CD14-positive monocyte (primary cell): ENCODE data around the gene TMEM132D. TPM values are rescaled to one million over a fixed set of nuclear protein-coding genes. Genes with fewer than 3 reads are reported as not detected.

Source experiments
- DNase-seq, 3 donors: peaks; one replicate each; pipeline ENCODE4 v3.0.0-alpha.2; 2011 to 2022
- H2AFZ ChIP-seq: 2 replicates; pipeline ENCODE4 v1.6.0; 2012; ENCODE audit warnings: mild to moderate bottlenecking, low read depth, low read length, inconsistent platforms; ENCODE audit not compliant: insufficient read depth, poor library complexity, severe bottlenecking
- H3K27ac ChIP-seq, 2 donors: 1 replicate in 1 of 2; 2 replicates in 1 of 2; pipeline ENCODE4 v1.5.1; 2012 to 2013; ENCODE audit warnings: low read length in 2 of 2, control low read depth in 1 of 2, inconsistent platforms in 1 of 2, low read depth in 1 of 2, mild to moderate bottlenecking in 1 of 2
- H3K27me3 ChIP-seq, 2 donors: one replicate each; pipeline versions ENCODE4 v1.6.0 to v1.6.1; 2011 to 2013; ENCODE audit warnings: low read length in 2 of 2; ENCODE audit not compliant: control insufficient read depth in 2 of 2, insufficient read depth in 2 of 2
- H3K36me3 ChIP-seq, 2 donors: replicated peaks in 1 of 2; 1 replicate in 1 of 2; 2 replicates in 1 of 2; pipeline versions ENCODE4 v1.5.1 to v1.6.1; 2012 to 2013; ENCODE audit warnings: low read length in 2 of 2, control low read depth in 1 of 2, inconsistent platforms in 1 of 2, mild to moderate bottlenecking in 1 of 2; ENCODE audit not compliant: insufficient read depth in 2 of 2, control insufficient read depth in 1 of 2
- H3K4me1 ChIP-seq, 2 donors: 1 replicate in 1 of 2; 2 replicates in 1 of 2; pipeline versions ENCODE4 v1.5.1 to v1.6.1; 2012 to 2013; ENCODE audit warnings: low read length in 2 of 2, control low read depth in 1 of 2, inconsistent platforms in 1 of 2, mild to moderate bottlenecking in 1 of 2, moderate library complexity in 1 of 2; ENCODE audit not compliant: insufficient read depth in 2 of 2, control insufficient read depth in 1 of 2
- H3K4me2 ChIP-seq: replicated peaks from 2 replicates; pipeline ENCODE3; 2012; ENCODE audit warnings: low read length, moderate library complexity, mild to moderate bottlenecking; ENCODE audit not compliant: poor library complexity, severe bottlenecking; ENCODE audit errors: extremely low read depth
- H3K4me3 ChIP-seq, 3 experiments: fragments of 200-600 bp in 1 of 3; sonication (generic) in 1 of 3; replicated peaks in 1 of 3; 1 replicate in 2 of 3; 2 replicates in 1 of 3; pipeline ENCODE4 v1.5.1; 2011 to 2013; ENCODE audit warnings: low read length in 3 of 3, mild to moderate bottlenecking in 3 of 3, control low read depth in 2 of 3, low read depth in 2 of 3, inconsistent platforms in 1 of 3, moderate library complexity in 1 of 3
- H3K79me2 ChIP-seq: 2 replicates; pipeline ENCODE4 v1.6.0; 2012; ENCODE audit warnings: mild to moderate bottlenecking, control low read depth, inconsistent platforms, low read length, moderate library complexity; ENCODE audit not compliant: insufficient read depth
- H3K9ac ChIP-seq: 2 replicates; pipeline ENCODE4 v1.6.0; 2017; ENCODE audit warnings: low read length, mild to moderate bottlenecking; ENCODE audit not compliant: insufficient read depth, poor library complexity, severe bottlenecking
- H3K9me3 ChIP-seq, 2 donors: replicated peaks in 1 of 2; 1 replicate in 1 of 2; 2 replicates in 1 of 2; pipeline versions ENCODE4 v1.5.1 to v1.6.1; 2012 to 2013; ENCODE audit warnings: low read length in 2 of 2, control low read depth in 1 of 2; ENCODE audit not compliant: control insufficient read depth in 1 of 2, insufficient read depth in 1 of 2
- H4K20me1 ChIP-seq: 2 replicates; pipeline ENCODE4 v1.6.0; 2012; ENCODE audit warnings: mild to moderate bottlenecking, low read length, control low read depth, moderate library complexity; ENCODE audit not compliant: insufficient read depth
- H3K27ac Mint-ChIP-seq, 7 donors: one replicate each; pipeline ENCODE4 v1.8.0; 2020; ENCODE audit warnings: mild to moderate bottlenecking in 7 of 7, mixed read lengths in 7 of 7, moderate library complexity in 6 of 7, inconsistent platforms in 2 of 7
- H3K27me3 Mint-ChIP-seq, 3 donors: one replicate each; pipeline ENCODE4 v1.8.0; 2021 to 2022; ENCODE audit warnings: low read depth in 3 of 3, mild to moderate bottlenecking in 3 of 3, mixed read lengths in 3 of 3, moderate library complexity in 3 of 3, inconsistent platforms in 1 of 3
- H3K36me3 Mint-ChIP-seq, 2 donors: one replicate each; pipeline ENCODE4 v1.8.0; 2020; ENCODE audit warnings: mixed read lengths in 2 of 2, inconsistent platforms in 1 of 2, mild to moderate bottlenecking in 1 of 2
- H3K4me1 Mint-ChIP-seq: one replicate; pipeline ENCODE4 v1.8.0; 2020; ENCODE audit warnings: mild to moderate bottlenecking, mixed read lengths
- H3K4me3 Mint-ChIP-seq, 2 donors: one replicate each; pipeline ENCODE4 v1.8.0; 2020; ENCODE audit warnings: mild to moderate bottlenecking in 2 of 2, mixed read lengths in 2 of 2, moderate library complexity in 1 of 2
- H3K9me3 Mint-ChIP-seq, 7 donors: one replicate each; pipeline ENCODE4 v1.8.0; 2020 to 2022; ENCODE audit warnings: mixed read lengths in 7 of 7, mild to moderate bottlenecking in 6 of 7, moderate library complexity in 6 of 7, inconsistent platforms in 2 of 7
- CTCF ChIP-seq: fragments of 200-600 bp; IDR thresholded peaks from one replicate; pipeline ENCODE4 v1.8.0; 2022; ENCODE audit warnings: antibody characterized with exemption, mild to moderate bottlenecking
- WGBS: methylation state at CpG from one replicate; pipeline ENCODE4 v1.1.5; 2013; ENCODE audit warnings: missing lambda C conversion rate; ENCODE audit not compliant: insufficient coverage; 5-methylcytosine and 5-hydroxymethylcytosine counted together
- intact Hi-C, 2 donors: fragments of 100-400 bp; cut with micrococcal nuclease; formaldehyde crosslinking; loops; one replicate each; pipeline versions ENCODE4 v1.15.0 to v1.15.1; 2023
- polyA plus RNA-seq, 3 donors: library from polyadenylated mRNA; depleted of rRNA in 1 of 3; unstranded in 2 of 3; stranded (reverse) in 1 of 3; fragments of 300-500 nt in 2 of 3; fragments of >200 nt in 1 of 3; fragmentation: Illumina TruSeq in 2 of 3; gene quantifications; 1 replicate in 2 of 3; 2 replicates in 1 of 3; pipeline ENCODE4 v1.2.3, GENCODE V29; 2012 to 2021

Gene TMEM132D
- polyA plus RNA-seq, 3 donors: 0.04 TPM; not detected in 2

GRCh38 chr12:129213551-129213950, 690.3 kb downstream of the TMEM132D start:
- Histone ChIP-seq H3K9ac (no peak overlapping the region), H4K20me1 (no peaks in the 10 kb centered on the region), H3K9me3 (peaks cover 10 to 20% of the 10 kb centered on the region in 2 donors), H3K4me1 (no peaks in the 10 kb centered on the region), H3K79me2 (no peaks in the 10 kb centered on the region), H3K36me3 (no peaks in the 10 kb centered on the region), H3K4me3 (no peak overlapping the region), H2AFZ (no peak overlapping the region), H3K27ac (no peak overlapping the region), H3K4me2 (no peak overlapping the region), H3K27me3 (no peaks in the 10 kb centered on the region)
- peaks cover 4 to 22% (median 9%) of the 10 kb centered on the region in 7 donors for H3K9me3 Mint-ChIP-seq
- no peak overlapping the region for H3K4me3 Mint-ChIP-seq
- no peaks in the 10 kb centered on the region for H3K36me3 Mint-ChIP-seq
- H3K27me3 Mint-ChIP-seq: peaks cover 0 to 1% (median 0%) of the 10 kb centered on the region in 3 donors
- no CpG with 5 or more reads among the region's 4 CpGs for WGBS
- no peaks in the 10 kb centered on the region for H3K4me1 Mint-ChIP-seq
- no peak overlapping the region for H3K27ac Mint-ChIP-seq
- DNase-seq: no peak
- intact Hi-C loops: no loop called here
- no peak for TF ChIP-seq CTCF

GRCh38 chr12:129211862-129212630, 691.8 kb downstream of the TMEM132D start:
- H3K4me3 Mint-ChIP-seq: no peak overlapping the region
- no peak overlapping the region for H3K4me3 ChIP-seq
- no peak for DNase-seq
- no peaks in the 10 kb centered on the region for H3K27me3 ChIP-seq
- no peaks in the 10 kb centered on the region for H3K36me3 Mint-ChIP-seq
- H3K9me3 ChIP-seq: peaks cover 10 to 17% of the 10 kb centered on the region in 2 donors
- no peak overlapping the region for H2AFZ ChIP-seq
- no peak overlapping the region for H3K4me2 ChIP-seq
- H4K20me1 ChIP-seq: no peaks in the 10 kb centered on the region
- intact Hi-C loops: no loop called here
- WGBS: 77% methylated on average over 10 of the region's 11 CpGs
- H3K9ac ChIP-seq: no peak overlapping the region
- H3K79me2 ChIP-seq: no peaks in the 10 kb centered on the region
- H3K4me1 ChIP-seq: no peaks in the 10 kb centered on the region
- H3K9me3 Mint-ChIP-seq: peaks cover 2 to 21% (median 5%) of the 10 kb centered on the region in 7 donors
- H3K27me3 Mint-ChIP-seq: peaks cover 0 to 1% (median 0%) of the 10 kb centered on the region in 3 donors
- no peak for TF ChIP-seq CTCF
- no peaks in the 10 kb centered on the region for H3K36me3 ChIP-seq
- H3K27ac ChIP-seq: no peak overlapping the region
- no peak overlapping the region for H3K27ac Mint-ChIP-seq
- H3K4me1 Mint-ChIP-seq: no peaks in the 10 kb centered on the region
